ENCODE data around the gene GORASP1. TPM values are rescaled to one million over a fixed set of nuclear protein-coding genes. Genes with fewer than 3 reads are reported as not detected.

Gene GORASP1
- total and polyA plus RNA-seq, 11 donors: 19.9 to 52.5 (median 42.3) TPM

GRCh38 chr3:39149498-39150147, 42.2 kb upstream of the GORASP1 start:
- no peaks in the 10 kb centered on the region for H3K9me3 ChIP-seq
- H3K27ac ChIP-seq: peak overlapping the region in 10 of 12 donors; percentile 97 to 100 (median 100)
- ATAC-seq (no peak), DNase-seq (no peak)
- peak overlapping the region in 4 of 12 donors; percentile 84 to 99 (median 97) for H3K4me3 ChIP-seq
- no peak for TF ChIP-seq CTCF (IDR thresholded peaks at IDR 0.05)
- TF ChIP-seq POLR2A (IDR thresholded peaks at IDR 0.05): no peak
- intact Hi-C loops (cut with DNase I): loop anchor here in 2 of 10 donors (2.0 to 5.0 kb wide), 2 partner anchors 15 to 42 kb away; partner anchors contain the start of genes GORASP1 (in 1 of the 2) and TTC21A (in 1 of the 2)
- H3K36me3 ChIP-seq: peaks cover 0 to 20% (median 19%) of the 10 kb centered on the region in 9 donors
- WGBS, 4 donors: 73 to 91% (median 85%) methylated on average over 3 of the region's 3 CpGs
- peaks cover 32 to 83% (median 71%) of the 10 kb centered on the region in 12 donors for H3K4me1 ChIP-seq
- no peaks in the 10 kb centered on the region for H3K27me3 ChIP-seq

- intact Hi-C loops (cut with DNase I): loop anchor here in 1 of 10 donors (5.0 kb wide), 1 partner anchor 42 kb away; the partner anchor contains the start of genes GORASP1 and TTC21A
- H3K4me1 ChIP-seq: peaks cover 30 to 78% (median 69%) of the 10 kb centered on the region in 12 donors
- no peak for DNase-seq
- H3K4me3 ChIP-seq: peak overlapping the region in 3 of 12 donors; percentile 5 to 96 (median 26)
- peaks cover 2 to 26% (median 24%) of the 10 kb centered on the region in 9 donors for H3K36me3 ChIP-seq
- TF ChIP-seq CTCF (IDR thresholded peaks at IDR 0.05) (no peak), POLR2A (IDR thresholded peaks at IDR 0.05) (no peak)
- no peaks in the 10 kb centered on the region for H3K9me3 ChIP-seq
- no peaks in the 10 kb centered on the region for H3K27me3 ChIP-seq
- WGBS, 4 donors: 53 to 77% (median 61%) methylated on average over 4 of the region's 4 CpGs
- peak overlapping the region in 10 of 12 donors; percentile 73 to 100 (median 100) for H3K27ac ChIP-seq
- ATAC-seq: no peak
Measured at GRCh38 chr3:39149059-39149455, 41.6 kb upstream of the GORASP1 start.

GRCh38 chr3:39148435-39149058, 41.1 kb upstream of the GORASP1 start:
- peaks cover 30 to 75% (median 67%) of the 10 kb centered on the region in 12 donors for H3K4me1 ChIP-seq
- no peak for TF ChIP-seq CTCF (IDR thresholded peaks at IDR 0.05)
- no peak for TF ChIP-seq POLR2A (IDR thresholded peaks at IDR 0.05)
- peak overlapping the region; percentile 6 to 100 (median 82) for H3K27ac ChIP-seq
- H3K27me3 ChIP-seq: no peaks in the 10 kb centered on the region
- no peaks in the 10 kb centered on the region for H3K9me3 ChIP-seq
- DNase-seq (no peak), ATAC-seq (no peak)
- H3K4me3 ChIP-seq: peak overlapping the region in 5 of 12 donors; percentile 3 to 96 (median 26)
- intact Hi-C loops (cut with DNase I): loop anchor here in 1 of 10 donors (5.0 kb wide), 1 partner anchor 41 kb away; the partner anchor contains the start of genes GORASP1 and TTC21A
- 39 to 47% (median 44%) methylated on average over 9 of the region's 9 CpGs for WGBS, 4 donors
- peaks cover 5 to 31% (median 29%) of the 10 kb centered on the region in 9 donors for H3K36me3 ChIP-seq
